ENCODE data around the gene SYT5. TPM values are rescaled to one million over a fixed set of nuclear protein-coding genes. Genes with fewer than 3 reads are reported as not detected.

Gene SYT5
- total and polyA plus RNA-seq, 2 donors (not counting 3 experiments of a cell fraction or from before 2014, with no cell fraction given), result 0.42 TPM; not detected in 1

GRCh38 chr19:55226788-55227187 is 46.7 kb upstream of the SYT5 start:
- intact Hi-C loops (cut with micrococcal nuclease), result no loop called here
- ChIA-PET POLR2A (no interaction called here), CTCF (no interaction called here)
- no peak overlapping the region for H3K4me2 ChIP-seq (ENCODE audit: insufficient read depth, low read length)
- no peaks in the 10 kb centered on the region for H4K20me1 ChIP-seq (replicated peaks; ENCODE audit: control insufficient read depth, extremely low read depth, insufficient read depth, low read length)
- H3K27ac ChIP-seq (ENCODE audit: insufficient read depth, low read depth, low read length), result no peak overlapping the region
- dilution Hi-C loops (cut with MboI; ENCODE audit: extremely low pct_ligation_motif_present, low sequenced_read_pairs), result no loop called here
- H3K9me3 ChIP-seq (replicated peaks; ENCODE audit: control insufficient read depth, insufficient read depth, low read length), result no peaks in the 10 kb centered on the region
- H2AFZ ChIP-seq (ENCODE audit: low read depth, low read length), result no peak overlapping the region
- DNase-seq (ENCODE audit: low read depth, low spot score), result no peak
- H3K9me1 ChIP-seq (replicated peaks; ENCODE audit: control insufficient read depth, extremely low read depth, insufficient read depth, low read length), result no peaks in the 10 kb centered on the region
- no peaks in the 10 kb centered on the region for H3K79me2 ChIP-seq (ENCODE audit: control insufficient read depth, insufficient read depth, low read length)
- no peak for TF ChIP-seq EZH2 (IDR thresholded peaks at IDR 0.05; ENCODE audit: borderline replicate concordance, low read depth, low read length, severe bottlenecking)
- TF ChIP-seq FOS (IDR thresholded peaks at IDR 0.05; ENCODE audit: borderline replicate concordance, insufficient read depth, low read length), result no peak
- TF ChIP-seq GATA2 (IDR thresholded peaks at IDR 0.05; ENCODE audit: insufficient read depth, insufficient read length, low read depth, low read length), result no peak
- TF ChIP-seq POLR2AphosphoS5 (IDR thresholded peaks at IDR 0.05; ENCODE audit: insufficient read depth, low read depth, low read length), result no peak
- no peak for TF ChIP-seq MYC (IDR thresholded peaks at IDR 0.05; ENCODE audit: low read depth, low read length)
- TF ChIP-seq CTCF (IDR thresholded peaks at IDR 0.05; ENCODE audit: extremely low read depth in 1 of 2, insufficient read depth in 1 of 2, low read depth in 1 of 2, low read length in 2 of 2), result no peak
- no peak for TF ChIP-seq MAX (IDR thresholded peaks at IDR 0.05; ENCODE audit: insufficient read depth, insufficient read length)
- TF ChIP-seq JUN (IDR thresholded peaks at IDR 0.05; ENCODE audit: borderline replicate concordance, insufficient read depth, insufficient read length, low read depth), result no peak
- peaks cover 0 to 34% of the 10 kb centered on the region in 2 experiments for H3K36me3 ChIP-seq (ENCODE audit: control insufficient read depth in 2 of 2, extremely low read depth in 1 of 2, insufficient read depth in 2 of 2, low read length in 2 of 2)
- no peaks in the 10 kb centered on the region for H3K4me1 ChIP-seq (ENCODE audit: control insufficient read depth, extremely low read depth, insufficient read depth, low read length)
- no TSS peak for BruUV-seq (replicated peaks)
- H3K9ac ChIP-seq (replicated peaks; ENCODE audit: extremely low read depth, insufficient read depth, low read length), result no peak overlapping the region
- no peak for FAIRE-seq
- H3K4me3 ChIP-seq (replicated peaks in 1 of 3; ENCODE audit: insufficient read depth in 1 of 3, low read depth in 1 of 3, low read length in 3 of 3), result no peak overlapping the region
- H3K27me3 ChIP-seq (ENCODE audit: control insufficient read depth in 2 of 2, insufficient read depth in 2 of 2, low read length in 2 of 2), result no peaks in the 10 kb centered on the region

All from endothelial cell of umbilical vein (primary cell).